ENCODE results near the gene NEDD4L.

NEDD4L gene

GRCh38 chr18:58405107-58405898, 361.3 kb downstream of the NEDD4L start:
- Histone ChIP-seq H3K4me3 (ENCODE audit: low read depth, low read length) (no peak overlapping the region), H3K4me1 (no peaks in the 10 kb centered on the region), H3K27me3 (no peaks in the 10 kb centered on the region), H3K9me3 (no peaks in the 10 kb centered on the region), H3K36me3 (no peaks in the 10 kb centered on the region)
- no peak for DNase-seq
- no peak for TF ChIP-seq CTCF (IDR thresholded peaks at IDR 0.05; ENCODE audit: low read depth, low read length)

DNA sequence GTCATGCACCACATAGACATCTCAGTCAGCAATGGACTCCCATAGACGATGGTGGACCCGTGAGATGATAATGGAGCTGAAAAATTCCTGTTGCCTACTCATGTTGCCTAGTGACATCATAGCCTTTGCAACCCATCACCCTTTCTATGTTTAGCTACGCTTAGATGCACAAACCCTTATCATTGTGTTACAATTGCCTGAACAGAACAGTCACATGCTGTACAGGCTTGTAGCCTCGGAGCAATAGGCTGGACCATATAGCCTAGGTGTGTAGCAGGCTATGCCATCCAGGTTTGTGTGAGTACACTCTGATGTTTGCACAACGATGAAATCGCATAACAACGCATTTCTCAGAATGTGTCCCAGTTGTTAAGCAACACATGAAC, 363.2 kb downstream of the NEDD4L start:
- TF ChIP-seq CTCF (IDR thresholded peaks at IDR 0.05; ENCODE audit: low read depth, low read length): no peak
- Histone ChIP-seq H3K27me3 (no peaks in the 10 kb centered on the region), H3K4me3 (ENCODE audit: low read depth, low read length) (no peak overlapping the region), H3K36me3 (no peaks in the 10 kb centered on the region), H3K4me1 (no peaks in the 10 kb centered on the region), H3K9me3 (no peaks in the 10 kb centered on the region)
- no peak for DNase-seq

DNA sequence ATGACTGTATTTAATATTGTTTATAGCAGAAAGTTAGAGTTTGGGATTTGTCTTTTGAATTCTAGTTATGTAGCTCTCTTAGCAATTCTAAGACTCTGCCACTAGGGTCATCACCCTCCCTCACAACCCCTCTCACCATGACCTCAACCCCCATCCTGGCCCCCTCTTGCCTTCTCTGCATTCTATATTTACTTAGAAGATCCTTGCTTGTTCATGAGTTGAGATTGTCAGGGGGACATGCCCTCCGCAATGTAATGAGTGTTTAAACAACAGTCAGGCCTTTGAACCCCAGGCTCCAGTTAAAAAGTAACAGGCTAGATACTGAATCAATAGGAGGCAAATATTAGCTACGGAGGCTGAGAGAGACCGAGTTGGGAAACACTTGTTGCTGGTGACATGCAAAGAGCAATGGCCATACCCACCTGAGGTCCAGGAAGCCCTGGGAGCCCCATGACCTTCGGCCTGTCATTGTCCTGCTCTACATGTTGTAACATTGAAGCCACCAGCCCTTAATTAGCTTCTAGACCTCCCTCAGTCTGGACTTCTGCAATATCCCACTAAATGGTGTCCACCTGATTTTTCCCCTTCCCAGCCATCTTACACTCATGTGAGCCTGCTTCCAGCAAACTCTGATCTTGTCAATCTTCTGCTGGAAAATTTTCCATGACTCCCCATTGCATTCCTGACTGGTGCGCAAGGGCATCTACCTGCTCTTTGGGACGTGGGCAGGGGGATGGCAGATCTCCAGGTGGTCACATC, 363.8 kb downstream of the NEDD4L start:
- Histone ChIP-seq H3K9me3 (no peaks in the 10 kb centered on the region), H3K36me3 (no peaks in the 10 kb centered on the region), H3K4me1 (no peaks in the 10 kb centered on the region), H3K4me3 (ENCODE audit: low read depth, low read length) (no peak overlapping the region), H3K27me3 (no peaks in the 10 kb centered on the region)
- no peak for TF ChIP-seq CTCF (IDR thresholded peaks at IDR 0.05; ENCODE audit: low read depth, low read length)
- DNase-seq: no peak

DNA sequence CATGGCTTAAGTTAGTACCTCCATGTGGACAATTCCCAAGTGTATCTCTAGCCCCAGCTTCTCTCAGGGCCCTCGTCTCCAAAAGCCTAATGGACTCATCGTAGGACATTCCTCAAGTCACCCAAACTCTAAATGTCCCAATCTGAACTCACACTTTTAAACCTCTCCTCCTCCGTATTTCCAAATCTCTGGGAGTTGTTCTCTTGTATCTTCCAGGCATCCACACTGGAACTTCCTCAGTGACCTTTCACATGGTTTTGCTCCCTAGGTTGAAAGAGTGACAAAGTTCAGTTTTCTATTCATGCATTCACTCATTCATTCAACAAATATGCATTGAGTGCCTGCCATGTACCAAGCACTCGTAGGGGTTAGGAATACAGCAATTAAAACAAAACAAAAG, 364.6 kb downstream of the NEDD4L start:
- DNase-seq: no peak
- no peak for TF ChIP-seq CTCF (IDR thresholded peaks at IDR 0.05; ENCODE audit: low read depth, low read length)
- Histone ChIP-seq H3K9me3 (no peaks in the 10 kb centered on the region), H3K27me3 (no peaks in the 10 kb centered on the region), H3K36me3 (no peaks in the 10 kb centered on the region), H3K4me3 (ENCODE audit: low read depth, low read length) (no peak overlapping the region), H3K4me1 (no peaks in the 10 kb centered on the region)

DNA sequence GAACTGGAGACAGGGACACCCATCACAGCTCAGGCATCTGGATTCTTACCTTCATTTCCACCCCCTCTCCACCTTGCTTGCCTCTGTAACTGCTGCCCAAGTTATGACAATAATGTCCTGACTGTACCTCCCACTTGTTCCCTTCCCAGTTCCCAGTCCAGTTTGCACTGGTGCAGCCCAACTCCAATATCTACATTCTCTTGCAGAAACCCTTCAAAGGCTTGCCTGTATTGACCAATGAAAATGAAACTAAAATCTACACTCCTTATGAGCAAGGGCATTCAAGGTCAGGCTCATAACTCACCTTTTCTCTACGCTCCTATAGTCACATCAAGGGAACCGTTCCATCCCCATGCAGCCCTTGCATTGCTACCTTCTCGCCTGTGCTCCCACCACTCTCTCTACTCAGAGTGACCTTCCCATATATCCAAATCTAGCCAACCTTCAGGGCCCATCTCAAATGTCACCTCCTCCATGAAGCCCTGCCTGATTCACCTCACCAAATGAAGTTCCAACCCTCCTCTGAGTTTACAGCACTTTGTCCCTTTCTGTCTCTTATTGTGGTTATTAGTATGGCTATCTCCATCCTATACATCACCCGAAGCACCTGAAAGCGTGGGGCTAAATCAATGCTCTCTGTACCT, 365.9 kb downstream of the NEDD4L start:
- H3K4me3 ChIP-seq (ENCODE audit: low read depth, low read length): no peak overlapping the region
- H3K9me3 ChIP-seq: no peaks in the 10 kb centered on the region
- no peak for DNase-seq
- H3K27me3 ChIP-seq: no peaks in the 10 kb centered on the region
- H3K36me3 ChIP-seq: no peaks in the 10 kb centered on the region
- no peak for TF ChIP-seq CTCF (IDR thresholded peaks at IDR 0.05; ENCODE audit: low read depth, low read length)
- H3K4me1 ChIP-seq: no peaks in the 10 kb centered on the region
